Endothelial cell (in vitro differentiated cells): Measurements from ENCODE around the gene BRD3. TPM values are rescaled to one million over a fixed set of nuclear protein-coding genes. Genes with fewer than 3 reads are reported as not detected.

Experiments
- DNase-seq: peaks from one replicate; pipeline ENCODE4 v3.0.0; 2021; ENCODE audit warnings: low spot score
- H3K27ac Mint-ChIP-seq: one replicate; pipeline ENCODE4 v1.8.0; 2021; ENCODE audit warnings: mixed read lengths, inconsistent platforms; ENCODE audit not compliant: unreplicated experiment
- H3K27me3 Mint-ChIP-seq: one replicate; pipeline ENCODE4 v1.8.0; 2021; ENCODE audit warnings: mild to moderate bottlenecking, moderate library complexity, mixed read lengths, inconsistent platforms; ENCODE audit not compliant: unreplicated experiment
- H3K36me3 Mint-ChIP-seq: one replicate; pipeline ENCODE4 v1.8.0; 2021; ENCODE audit warnings: mild to moderate bottlenecking, low read depth, mixed read lengths, inconsistent platforms; ENCODE audit not compliant: unreplicated experiment
- H3K4me1 Mint-ChIP-seq: one replicate; pipeline ENCODE4 v1.8.0; 2021; ENCODE audit warnings: mild to moderate bottlenecking, mixed read lengths, inconsistent platforms; ENCODE audit not compliant: unreplicated experiment
- H3K4me3 Mint-ChIP-seq: one replicate; pipeline ENCODE4 v1.8.0; 2021; ENCODE audit warnings: mild to moderate bottlenecking, mixed read lengths, inconsistent platforms; ENCODE audit not compliant: unreplicated experiment
- H3K9me3 Mint-ChIP-seq: one replicate; pipeline ENCODE4 v1.8.0; 2021; ENCODE audit warnings: mixed read lengths, inconsistent platforms; ENCODE audit not compliant: unreplicated experiment
- total RNA-seq: library from RNA; stranded (reverse); fragmentation: NEBNext Ultra II Directional; extraction: Animal tissue kit (Norgen Biotek cat#: 25700); gene quantifications from one replicate; pipeline ENCODE4 v1.2.1, GENCODE V29; 2021; ENCODE audit not compliant: unreplicated experiment
- TF ChIP-seq, protein P1 (sequence below): fragments of 200-600 bp; sonication (generic); IDR thresholded peaks from one replicate; pipeline ENCODE4 v1.5.0; 2021; ENCODE audit warnings: antibody characterized with exemption; ENCODE audit not compliant: unreplicated experiment

BRD3 gene
- total RNA-seq, 1 donor from 2014 or later, result 56.2 TPM

DNA sequence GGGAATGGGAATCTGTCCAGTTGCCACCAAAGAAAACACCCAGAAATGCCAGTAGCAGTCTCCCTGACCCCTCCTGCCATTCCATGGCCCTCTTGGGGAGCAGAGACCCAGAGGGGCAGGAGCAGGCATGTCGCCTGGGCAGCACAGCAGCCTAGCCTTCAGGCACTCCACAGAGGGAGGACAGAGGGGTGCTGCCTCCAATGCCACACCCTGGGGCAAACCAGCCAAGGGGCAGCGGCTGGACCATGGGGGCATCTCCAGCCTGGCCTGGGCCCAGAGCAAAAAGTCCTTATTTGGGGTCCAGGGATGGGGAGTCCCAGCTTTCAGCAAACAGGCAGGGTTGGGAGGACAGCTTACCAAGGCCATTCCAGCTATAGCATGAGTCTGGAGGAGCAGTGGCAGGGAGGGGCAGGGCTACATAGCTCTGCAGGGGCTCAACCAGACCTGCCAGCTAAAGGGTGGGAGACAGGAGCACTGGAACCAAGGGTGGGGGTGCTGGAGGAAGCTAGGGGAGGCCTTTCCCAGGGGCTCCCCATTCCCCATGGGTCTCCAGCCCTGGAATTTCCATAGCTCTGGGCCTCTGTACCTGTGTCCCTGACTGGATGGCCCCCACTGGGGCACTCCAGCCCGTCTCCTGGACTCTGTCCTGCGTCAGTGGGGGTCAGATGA lies 6.7 kb downstream of the BRD3 start:
- no peaks in the 10 kb centered on the region for H3K9me3 Mint-ChIP-seq
- TF ChIP-seq, protein P1, sequence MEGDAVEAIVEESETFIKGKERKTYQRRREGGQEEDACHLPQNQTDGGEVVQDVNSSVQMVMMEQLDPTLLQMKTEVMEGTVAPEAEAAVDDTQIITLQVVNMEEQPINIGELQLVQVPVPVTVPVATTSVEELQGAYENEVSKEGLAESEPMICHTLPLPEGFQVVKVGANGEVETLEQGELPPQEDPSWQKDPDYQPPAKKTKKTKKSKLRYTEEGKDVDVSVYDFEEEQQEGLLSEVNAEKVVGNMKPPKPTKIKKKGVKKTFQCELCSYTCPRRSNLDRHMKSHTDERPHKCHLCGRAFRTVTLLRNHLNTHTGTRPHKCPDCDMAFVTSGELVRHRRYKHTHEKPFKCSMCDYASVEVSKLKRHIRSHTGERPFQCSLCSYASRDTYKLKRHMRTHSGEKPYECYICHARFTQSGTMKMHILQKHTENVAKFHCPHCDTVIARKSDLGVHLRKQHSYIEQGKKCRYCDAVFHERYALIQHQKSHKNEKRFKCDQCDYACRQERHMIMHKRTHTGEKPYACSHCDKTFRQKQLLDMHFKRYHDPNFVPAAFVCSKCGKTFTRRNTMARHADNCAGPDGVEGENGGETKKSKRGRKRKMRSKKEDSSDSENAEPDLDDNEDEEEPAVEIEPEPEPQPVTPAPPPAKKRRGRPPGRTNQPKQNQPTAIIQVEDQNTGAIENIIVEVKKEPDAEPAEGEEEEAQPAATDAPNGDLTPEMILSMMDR, result no peak
- no peak for DNase-seq

DNA sequence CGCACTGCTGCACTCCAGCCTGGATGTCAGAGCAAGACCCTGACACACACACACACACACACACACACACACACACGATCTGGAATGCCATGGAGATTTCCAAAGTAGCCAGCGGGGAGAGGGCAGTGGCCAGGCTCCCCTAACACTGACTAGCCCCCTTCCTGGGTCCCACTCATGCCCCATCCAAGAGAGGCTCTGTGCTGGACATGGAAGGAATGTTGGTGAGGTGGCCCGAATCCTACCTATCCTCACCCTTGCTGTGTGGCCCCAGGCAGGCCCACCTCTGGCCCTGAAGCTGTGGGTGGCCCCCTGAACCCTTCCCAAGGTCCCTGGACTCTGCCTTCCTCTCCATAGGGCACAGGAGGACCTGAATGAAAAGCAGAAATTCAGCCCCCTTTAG lies 7.3 kb downstream of the BRD3 start:
- TF ChIP-seq, protein P1, result no peak
- Mint-ChIP-seq H3K9me3 (no peaks in the 10 kb centered on the region), H3K27me3 (peaks cover 12% of the 10 kb centered on the region), H3K27ac (no peak overlapping the region), H3K36me3 (peaks cover 3% of the 10 kb centered on the region), H3K4me3 (no peak overlapping the region), H3K4me1 (peaks cover 12% of the 10 kb centered on the region)
- DNase-seq, result no peak

More for the DNA sequence above, 6.7 kb downstream of the BRD3 start:
- Mint-ChIP-seq H3K36me3 (peaks cover 3% of the 10 kb centered on the region), H3K4me1 (peaks cover 18% of the 10 kb centered on the region), H3K27ac (no peak overlapping the region), H3K4me3 (no peak overlapping the region), H3K27me3 (peaks cover 14% of the 10 kb centered on the region)

DNA sequence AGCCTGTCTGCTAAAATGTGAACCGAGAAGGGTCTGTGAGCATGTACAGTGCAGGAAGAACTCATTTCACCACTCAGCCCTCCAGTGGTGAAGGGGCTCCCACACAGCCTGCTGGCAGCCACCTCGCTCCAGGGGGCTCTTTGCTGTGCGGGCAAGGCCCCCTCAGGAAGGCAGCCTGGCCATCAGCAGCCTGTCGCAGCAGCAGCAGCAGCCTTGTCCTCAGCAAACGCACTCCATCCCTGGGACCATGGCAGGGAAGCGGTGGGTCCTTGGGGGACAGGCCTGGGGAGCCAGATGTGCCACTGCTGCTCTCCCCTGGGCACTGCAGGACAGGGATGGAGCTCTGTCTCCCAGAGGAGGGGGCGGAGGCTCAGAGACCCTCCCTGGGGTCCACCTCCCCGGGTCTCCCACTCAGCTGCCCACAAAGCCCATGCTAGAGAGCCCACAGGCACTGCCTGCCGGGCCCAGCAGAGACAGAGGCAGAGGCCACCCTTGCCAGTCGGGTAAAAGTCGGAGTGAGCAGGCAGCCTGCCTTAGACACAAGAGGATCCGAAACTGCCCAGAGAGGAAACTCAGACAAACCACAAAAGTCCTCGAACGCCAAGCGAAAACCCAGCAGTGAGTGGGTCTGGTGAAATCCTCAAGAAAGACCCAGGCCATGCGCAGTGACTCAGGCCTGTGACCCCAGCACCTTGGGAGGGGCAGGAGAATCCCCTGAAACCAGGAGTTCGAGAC lies 8.0 kb downstream of the BRD3 start:
- TF ChIP-seq, protein P1, result no peak
- no peaks in the 10 kb centered on the region for H3K9me3 Mint-ChIP-seq
- H3K36me3 Mint-ChIP-seq, result peaks cover 3% of the 10 kb centered on the region
- DNase-seq, result peak; percentile 2
- H3K27ac Mint-ChIP-seq, result no peak overlapping the region
- H3K4me1 Mint-ChIP-seq, result peaks cover 10% of the 10 kb centered on the region
- no peak overlapping the region for H3K4me3 Mint-ChIP-seq
- peaks cover 10% of the 10 kb centered on the region for H3K27me3 Mint-ChIP-seq

DNA sequence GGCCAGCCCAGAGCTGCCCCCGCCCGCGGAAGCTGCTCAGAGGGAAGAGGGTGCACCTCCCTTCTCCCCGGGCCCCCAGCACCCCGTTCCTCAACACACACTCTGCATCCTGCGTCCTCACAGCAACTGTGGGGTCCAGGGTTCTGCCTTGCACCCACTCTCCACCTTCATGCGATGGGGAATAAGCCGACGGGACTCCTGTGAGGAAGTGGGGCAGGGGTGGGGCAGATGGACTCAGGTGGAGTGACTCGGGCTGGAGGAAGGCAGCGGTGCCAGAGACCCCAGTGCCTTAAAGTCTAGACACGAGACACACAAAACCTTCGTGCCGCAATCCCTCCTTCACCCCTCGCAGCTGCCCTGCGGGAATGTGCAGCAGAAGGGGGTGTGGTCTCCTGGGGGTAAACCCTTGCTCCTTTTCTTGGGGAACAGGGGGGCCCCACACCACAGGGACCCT lies 8.6 kb downstream of the BRD3 start:
- TF ChIP-seq, protein P1, result no peak
- peaks cover 10% of the 10 kb centered on the region for H3K4me1 Mint-ChIP-seq
- H3K4me3 Mint-ChIP-seq, result no peak overlapping the region
- H3K27me3 Mint-ChIP-seq, result peaks cover 10% of the 10 kb centered on the region
- H3K36me3 Mint-ChIP-seq, result peaks cover 3% of the 10 kb centered on the region
- no peak overlapping the region for H3K27ac Mint-ChIP-seq
- H3K9me3 Mint-ChIP-seq, result no peaks in the 10 kb centered on the region
- no peak for DNase-seq

DNA sequence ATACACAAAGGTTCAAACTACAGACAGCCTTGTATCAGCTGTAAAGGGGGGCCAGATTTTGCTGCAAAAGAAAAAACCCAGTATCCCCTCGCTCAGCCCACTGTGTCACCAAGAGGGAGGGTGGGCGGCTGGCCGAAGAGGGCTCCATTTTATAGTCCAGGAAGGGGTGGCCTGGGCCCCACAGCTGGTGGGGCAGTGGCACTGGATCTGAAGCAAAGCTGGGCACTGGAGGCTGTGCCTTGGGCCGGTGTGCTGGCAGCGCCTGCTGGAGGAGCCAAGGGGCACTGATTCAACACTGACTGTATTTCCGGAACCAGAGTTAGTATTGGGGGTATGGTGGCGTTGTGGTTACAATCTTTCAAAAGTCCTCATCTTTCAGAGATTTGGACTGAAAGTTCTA lies 9.1 kb downstream of the BRD3 start:
- H3K36me3 Mint-ChIP-seq, result peaks cover 3% of the 10 kb centered on the region
- H3K27me3 Mint-ChIP-seq, result peaks cover 10% of the 10 kb centered on the region
- TF ChIP-seq, protein P1, result no peak
- no peak for DNase-seq
- H3K27ac Mint-ChIP-seq, result no peak overlapping the region
- H3K4me1 Mint-ChIP-seq, result peaks cover 10% of the 10 kb centered on the region
- no peak overlapping the region for H3K4me3 Mint-ChIP-seq
- H3K9me3 Mint-ChIP-seq, result no peaks in the 10 kb centered on the region
